ENCODE data around the gene SYNGR1.

SYNGR1 gene

DNA sequence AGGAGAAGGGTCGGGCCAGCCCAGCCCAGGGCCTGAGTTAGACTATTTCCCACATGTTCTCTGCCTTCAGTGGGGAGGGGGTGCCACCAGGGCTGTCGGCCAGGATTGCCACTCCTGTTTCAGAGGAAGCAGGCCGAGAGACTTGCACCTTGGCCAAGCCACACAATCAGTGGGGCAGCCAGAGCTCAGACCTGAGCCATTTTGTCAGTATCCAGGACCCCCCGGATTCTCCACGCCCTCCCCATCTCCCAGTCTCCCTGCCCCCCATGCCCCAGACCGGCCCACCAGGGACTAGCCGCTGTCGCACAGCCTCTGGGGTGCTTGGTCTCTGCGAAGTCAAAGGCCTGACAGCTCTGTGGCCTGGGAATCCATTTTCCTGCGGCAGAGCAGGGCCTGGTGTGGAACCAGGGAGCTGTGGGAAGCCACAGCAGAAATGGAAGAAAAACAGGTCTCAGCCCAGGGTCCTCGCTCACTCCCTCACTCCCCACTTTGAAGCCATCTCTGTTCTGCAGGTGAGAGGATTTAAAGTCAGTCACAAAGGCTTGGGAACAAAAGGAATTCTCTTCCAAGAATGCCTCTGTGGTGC is 81.5 kb downstream of the SYNGR1 start:
- DNase-seq (ENCODE audit: low read depth): no peak

DNA sequence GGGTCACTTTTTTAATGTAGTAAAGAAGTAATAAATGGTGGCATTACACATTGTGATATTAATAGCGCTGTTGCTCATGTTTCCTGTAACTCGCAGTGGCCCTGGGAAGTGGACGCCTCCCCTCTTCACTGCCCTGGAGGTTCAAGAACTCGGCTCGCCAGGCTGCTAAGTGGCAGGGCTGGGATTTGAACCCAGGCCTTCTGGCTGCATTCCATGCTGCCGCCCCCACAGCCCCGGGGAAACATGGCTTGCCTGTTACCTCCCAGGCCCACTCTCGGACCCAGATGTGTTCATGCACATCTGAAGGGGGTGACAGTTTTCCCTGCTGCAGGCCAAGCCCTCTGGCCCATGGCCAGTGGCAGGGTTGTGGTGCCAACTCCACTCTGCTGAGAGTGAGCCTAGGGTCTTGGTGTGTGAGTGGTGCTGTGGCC is 82.0 kb downstream of the SYNGR1 start:
- no peak for DNase-seq (ENCODE audit: low read depth)

DNA sequence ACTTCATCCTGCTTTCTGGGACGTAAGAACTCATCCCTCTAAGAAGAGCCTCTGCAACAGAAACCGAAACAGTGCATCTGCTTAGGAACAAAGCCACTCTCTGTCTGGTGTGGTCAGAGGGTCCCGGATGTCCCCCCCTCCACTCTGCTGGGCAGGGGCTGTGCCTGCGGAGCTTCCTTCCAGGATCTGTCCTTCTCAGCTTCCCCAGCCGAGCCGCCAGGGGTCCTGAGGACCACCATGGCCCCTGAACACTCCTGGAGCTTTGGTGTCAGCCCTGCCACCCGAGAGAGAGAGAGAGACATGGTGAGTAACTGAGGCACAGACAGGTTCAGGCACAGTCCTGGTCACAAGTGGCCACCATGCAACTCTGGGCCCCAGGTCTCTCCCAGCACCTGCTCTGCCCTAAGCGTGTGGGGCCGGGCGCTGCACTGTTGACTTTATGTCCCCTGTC is 82.6 kb downstream of the SYNGR1 start:
- no peak for DNase-seq (ENCODE audit: low read depth)

DNA sequence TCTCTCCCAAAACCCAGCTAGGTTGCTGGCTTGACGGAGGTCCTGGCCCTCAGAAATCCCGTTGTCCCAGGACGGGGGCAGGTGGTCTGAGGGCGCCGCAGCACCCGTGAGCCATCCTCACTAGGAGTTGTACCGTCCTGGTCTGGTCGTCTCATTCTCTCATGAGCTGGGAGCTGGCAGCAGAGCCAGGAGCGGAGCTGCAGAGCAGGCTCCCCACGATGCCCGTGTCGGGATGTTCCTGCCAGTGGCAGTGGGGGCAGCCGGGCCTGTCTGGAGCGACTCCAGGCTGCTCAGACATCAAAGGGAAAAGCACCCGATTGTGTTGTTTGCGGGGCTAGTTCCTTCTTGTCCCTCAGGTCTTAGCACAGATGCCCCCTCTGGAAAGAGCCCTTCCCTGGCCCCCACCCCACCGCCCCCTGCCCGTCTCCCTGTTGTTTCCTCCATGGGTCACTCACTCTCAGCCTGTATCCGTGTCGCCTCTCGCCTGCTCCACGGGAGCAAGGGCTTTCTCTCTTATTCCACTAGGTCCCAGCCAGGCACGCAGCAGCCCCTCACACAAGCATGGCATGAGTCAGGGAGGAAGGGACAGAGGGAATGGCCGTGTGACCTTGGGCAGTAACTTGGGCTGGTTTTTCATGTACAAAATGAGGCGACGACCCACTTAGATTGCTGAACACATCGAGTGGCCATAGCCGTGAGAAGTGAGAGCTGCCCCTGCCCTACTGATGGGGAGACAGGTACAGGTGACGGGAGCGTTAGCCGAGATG is 83.9 kb downstream of the SYNGR1 start:
- DNase-seq (ENCODE audit: low read depth): no peak

DNA sequence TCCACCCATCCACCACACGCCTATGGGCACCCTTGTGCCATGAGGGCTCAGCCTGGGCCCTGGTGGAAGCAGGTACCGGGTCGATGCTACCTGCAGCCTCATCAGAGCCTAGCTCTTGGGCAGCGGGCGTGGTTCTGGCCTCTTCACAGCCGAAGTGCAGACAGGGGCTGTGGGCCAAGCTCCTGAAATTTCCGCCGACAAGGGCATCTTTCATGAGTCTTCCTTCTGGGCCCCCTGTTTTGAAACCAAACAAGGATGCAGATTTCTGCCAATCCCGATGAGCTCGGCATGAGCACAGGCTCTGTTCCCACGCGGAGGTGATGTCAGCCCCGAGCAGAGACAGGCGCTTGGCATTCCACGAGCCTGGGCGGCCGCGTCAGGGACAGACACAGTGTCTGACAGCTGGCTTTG is 84.5 kb downstream of the SYNGR1 start:
- DNase-seq (ENCODE audit: low read depth): no peak

DNA sequence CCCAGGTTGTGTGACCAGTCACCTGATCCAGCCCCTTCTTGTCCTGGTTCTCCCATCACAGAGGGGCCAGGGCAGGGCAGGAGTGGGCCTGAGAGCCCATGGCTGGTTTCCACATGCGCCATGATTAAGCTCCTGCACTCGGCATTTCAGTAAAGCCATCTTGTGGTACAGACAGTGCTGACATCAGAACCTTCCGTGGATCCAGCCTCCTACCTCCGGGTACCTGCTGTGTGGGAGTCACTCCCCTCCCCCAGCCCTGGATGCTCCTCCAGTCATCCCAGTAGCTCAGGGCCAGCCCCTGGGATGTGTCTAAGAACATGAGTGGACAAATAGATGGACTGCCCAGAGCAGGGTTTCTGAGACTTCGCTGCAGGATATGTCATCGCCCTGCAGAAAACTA is 84.9 kb downstream of the SYNGR1 start:
- DNase-seq (ENCODE audit: low read depth): no peak

Measured in HS-5 (cell line).